NK-92 (cell line): ENCODE data around the gene MGAT4A.
A peak's percentile ranks its signal among the peaks of the same experiment; 100 is the strongest.
"Not testable (repeated sequence)": the region's sequence is repeated elsewhere in the genome, so short reads cannot be mapped to it uniquely, and the experiment has no call there.

Experiments used
- DNase-seq: peaks from one replicate; lab custom pipeline; 2025; ENCODE audit not compliant: unreplicated experiment; lab: John Stamatoyannopoulos, UW

MGAT4A gene

GRCh38 chr2:98608962-98609604 lies 121.8 kb downstream of the MGAT4A start:
- no peak for DNase-seq

GRCh38 chr2:98608116-98608961 lies 122.6 kb downstream of the MGAT4A start, which contains the start of the genes COA5 and UNC50:
Gene COA5 (minus strand): TSS chr2:98608512. CDS start chr2:98608405, 107 bp downstream.
Gene UNC50 (plus strand): TSS chr2:98608589. CDS start chr2:98609760, 1,171 bp downstream.
- peak; percentile 39 for DNase-seq

- DNase-seq, result no peak
These were observed 123.2 kb downstream of the MGAT4A start for GRCh38 chr2:98607741-98608115.

- no peak for DNase-seq
These were observed 123.8 kb downstream of the MGAT4A start for GRCh38 chr2:98607104-98607503.

GRCh38 chr2:98606431-98606830 lies 124.5 kb downstream of the MGAT4A start:
- DNase-seq, result no peak

GRCh38 chr2:98605076-98605475 lies 125.9 kb downstream of the MGAT4A start:
- DNase-seq, result no peak

GRCh38 chr2:98604547-98604946 lies 126.4 kb downstream of the MGAT4A start:
- DNase-seq, result no peak

GRCh38 chr2:98601532-98602132 lies 129.3 kb downstream of the MGAT4A start:
- DNase-seq, result no peak

- DNase-seq, result no peak
These were observed 132.0 kb downstream of the MGAT4A start for GRCh38 chr2:98598781-98599428.

- not testable (repeated sequence) for DNase-seq
These were observed 136.3 kb downstream of the MGAT4A start for GRCh38 chr2:98594665-98595064.

GRCh38 chr2:98592565-98592964 lies 138.4 kb downstream of the MGAT4A start:
- DNase-seq, result no peak

GRCh38 chr2:98589489-98589888 lies 141.4 kb downstream of the MGAT4A start:
- no peak for DNase-seq

- DNase-seq, result no peak
These were observed 142.0 kb downstream of the MGAT4A start for GRCh38 chr2:98588880-98589431.

GRCh38 chr2:98586551-98587140 lies 144.3 kb downstream of the MGAT4A start:
- DNase-seq, result no peak

GRCh38 chr2:98585386-98585785 lies 145.5 kb downstream of the MGAT4A start:
- no peak for DNase-seq

GRCh38 chr2:98583816-98584618 lies 146.9 kb downstream of the MGAT4A start:
- no peak for DNase-seq

GRCh38 chr2:98583276-98583675 lies 147.7 kb downstream of the MGAT4A start:
- DNase-seq, result no peak

GRCh38 chr2:98582523-98582922 lies 148.4 kb downstream of the MGAT4A start:
- DNase-seq, result no peak

GRCh38 chr2:98580656-98581284 lies 150.2 kb downstream of the MGAT4A start:
- no peak for DNase-seq
